Heart right ventricle (tissue), 16 donors: ENCODE data around the gene ATP1A2. TPM values are rescaled to one million over a fixed set of nuclear protein-coding genes. Genes with fewer than 3 reads are reported as not detected.

Source experiments
- ATAC-seq, 8 donors: fragments of 200-7000 bp; cut with Tn5 transposase; one replicate each; pipeline ENCODE4 v1.9.1; 2020; ENCODE audit warnings: mild to moderate bottlenecking in 8 of 8, moderate library complexity in 8 of 8, moderate number of reproducible peaks in 1 of 8
- DNase-seq, 2 donors: peaks; one replicate each; pipeline ENCODE4 v3.0.0-alpha.2; 2020
- H3K27ac ChIP-seq, 10 donors: fragments of 200-600 bp; sonication (generic) in 2 of 10; one replicate each; pipeline versions ENCODE4 v1.5.0 to v1.8.0; 2020 to 2022; ENCODE audit warnings: mild to moderate bottlenecking in 3 of 10
- H3K27me3 ChIP-seq, 7 donors: fragments of 200-600 bp; one replicate each; pipeline ENCODE4 v1.8.0; 2021 to 2022; ENCODE audit warnings: mild to moderate bottlenecking in 2 of 7
- H3K36me3 ChIP-seq, 9 donors: fragments of 200-600 bp; sonication (generic) in 1 of 9; one replicate each; pipeline versions ENCODE4 v1.5.0 to v1.8.0; 2020 to 2022; ENCODE audit warnings: mild to moderate bottlenecking in 2 of 9
- H3K4me1 ChIP-seq, 9 donors: fragments of 200-600 bp; sonication (generic) in 1 of 9; one replicate each; pipeline versions ENCODE4 v1.5.0 to v1.8.0; 2020 to 2022; ENCODE audit warnings: mild to moderate bottlenecking in 4 of 9
- H3K4me3 ChIP-seq, 10 donors: fragments of 200-600 bp; sonication (generic) in 2 of 10; one replicate each; pipeline versions ENCODE4 v1.5.0 to v1.8.0; 2020 to 2022; ENCODE audit warnings: mild to moderate bottlenecking in 7 of 10, moderate library complexity in 2 of 10
- H3K9me3 ChIP-seq, 11 donors: fragments of 200-600 bp in 10 of 11; sonication (generic) in 2 of 11; one replicate each; pipeline versions ENCODE4 v1.5.0 to v1.8.0; 2013 to 2022; ENCODE audit warnings: mild to moderate bottlenecking in 2 of 11, control low read depth in 1 of 11, moderate library complexity in 1 of 11
- CTCF ChIP-seq, 9 donors: fragments of 200-600 bp; sonication (generic) in 2 of 9; IDR thresholded peaks; one replicate each; pipeline versions ENCODE4 v1.5.0 to v1.8.0; 2021 to 2022; ENCODE audit warnings: antibody characterized with exemption in 9 of 9, mild to moderate bottlenecking in 5 of 9, moderate library complexity in 1 of 9
- WGBS, 2 donors: extraction: QIAGEN DNeasy Blood & Tissue Kit; methylation state at CpG; one replicate each; pipeline ENCODE4 v1.1.7; 2013; ENCODE audit warnings: inconsistent platforms in 1 of 2; 5-methylcytosine and 5-hydroxymethylcytosine counted together
- intact Hi-C, 10 donors: fragments of 100-400 bp; cut with DNase I; formaldehyde crosslinking; loops; one replicate each; pipeline versions ENCODE4 v1.11.1 to v1.14.2; 2022
- polyA plus RNA-seq, 2 donors: library from polyadenylated mRNA; stranded (reverse); fragments of 200-250 nt; gene quantifications; one replicate each; pipeline ENCODE4 v1.2.3, GENCODE V29; 2013
- total RNA-seq, 10 donors: library from RNA; stranded (reverse); fragmentation: NEBNext Ultra II Directional in 3 of 10; extraction: Animal tissue kit (Norgen Biotek cat#: 25700) in 3 of 10; gene quantifications; one replicate each; pipeline versions ENCODE4 v1.2.1 to v1.2.4, GENCODE V29; 2021 to 2023
- donor health status: Arrhythmogenic right ventricular cardiomyopathy.
- donor health status: ischemic (EF 13 %, LVEDD 7.1; RV severe dilation, severe dysfunction).
- donor health status: healthy with polysubstance abuse.
- donor health status: DM: no; HTN: yes; CAD: no.
- donor health status: DM: no; HTN: no; CAD: no.
- donor health status: ischemic (EF 25% LVEDD 6.9; RV normal size, moderate dysfunction).
- donor health status: ischemic (EF 25% LVEDD 5.7; RV mildly dilated, moderate dysfunction).
- donor health status: healthy.
- donor health status: DM: yes; HTN: yes; CAD: no.
- donor health status: Ischemic cardiomyopathy.
- donor health status: ischemic (EF 35%, LVEDD 5.7; RV mildly dilated, moderate dysfunction).
- donor health status: nonischemic (EF 11% LVEDD 7.7; RV severe dilation, severe dysfunction).
- donor health status: DM: yes; HTN: yes; CAD: no.
- donor health status: PGD.
- donor health status: ischemic (EF 29% LVEDD 5.4; RV normal size, mild dysfunction).
- donor health status: nonischemic (EF 23%, LVEDD 6.1; RV moderate dilation, normal function).

The ATP1A2 gene
- total and polyA plus RNA-seq, 12 donors = 14.2 to 342 (median 190) TPM

GRCh38 chr1:160121388-160121787 lies 5.8 kb downstream of the ATP1A2 start:
- 86 to 87% methylated on average over 1 of the region's 1 CpG for WGBS, 2 donors
- ATAC-seq (no peak), DNase-seq (no peak)
- H3K9me3 ChIP-seq = no peaks in the 10 kb centered on the region
- peak overlapping the region in 1 of 10 donors; percentile 24 for H3K27ac ChIP-seq
- no peak overlapping the region for H3K4me3 ChIP-seq
- peaks cover 0 to 63% (median 0%) of the 10 kb centered on the region in 9 donors for H3K36me3 ChIP-seq
- TF ChIP-seq CTCF (IDR thresholded peaks at IDR 0.05) = no peak
- peaks cover 0 to 77% (median 46%) of the 10 kb centered on the region in 9 donors for H3K4me1 ChIP-seq
- intact Hi-C loops = no loop called here
- H3K27me3 ChIP-seq = no peaks in the 10 kb centered on the region

GRCh38 chr1:160122978-160123495 lies 7.5 kb downstream of the ATP1A2 start:
- Histone ChIP-seq H3K27ac (peak overlapping the region in 3 of 10 donors; percentile 15 to 77 (median 50)), H3K27me3 (no peaks in the 10 kb centered on the region), H3K36me3 (peaks cover 0 to 80% (median 0%) of the 10 kb centered on the region in 9 donors), H3K4me1 (peaks cover 0 to 89% (median 53%) of the 10 kb centered on the region in 9 donors), H3K9me3 (no peaks in the 10 kb centered on the region), H3K4me3 (no peak overlapping the region)
- no peak for TF ChIP-seq CTCF (IDR thresholded peaks at IDR 0.05)
- WGBS, 2 donors = 85 to 90% methylated on average over 16 of the region's 16 CpGs
- DNase-seq = no peak
- no peak for ATAC-seq
- intact Hi-C loops = no loop called here

- H3K4me1 ChIP-seq = peaks cover 0 to 89% (median 54%) of the 10 kb centered on the region in 9 donors
- intact Hi-C loops = no loop called here
- H3K4me3 ChIP-seq = no peak overlapping the region
- peak overlapping the region in 6 of 10 donors; percentile 22 to 82 (median 72) for H3K27ac ChIP-seq
- TF ChIP-seq CTCF (IDR thresholded peaks at IDR 0.05) = no peak
- DNase-seq = no peak
- no peaks in the 10 kb centered on the region for H3K27me3 ChIP-seq
- no peak for ATAC-seq
- H3K36me3 ChIP-seq = peaks cover 0 to 82% (median 0%) of the 10 kb centered on the region in 9 donors
- no peaks in the 10 kb centered on the region for H3K9me3 ChIP-seq
Measured at GRCh38 chr1:160123726-160124125, 8.2 kb downstream of the ATP1A2 start.

GRCh38 chr1:160124705-160125478 lies 9.3 kb downstream of the ATP1A2 start:
- H3K4me1 ChIP-seq = peaks cover 0 to 91% (median 45%) of the 10 kb centered on the region in 9 donors
- DNase-seq (peak in 1 of 2 donors; percentile 27), ATAC-seq (peak; percentile 13 to 84 (median 74))
- no peaks in the 10 kb centered on the region for H3K9me3 ChIP-seq
- H3K4me3 ChIP-seq = no peak overlapping the region
- 61 to 70% methylated on average over 8 of the region's 8 CpGs for whole genome bisulfite sequencing, 2 donors
- intact Hi-C loops = no loop called here
- H3K36me3 ChIP-seq = peaks cover 0 to 91% (median 0%) of the 10 kb centered on the region in 9 donors
- TF ChIP-seq CTCF (IDR thresholded peaks at IDR 0.05) = no peak
- H3K27ac ChIP-seq = peak overlapping the region; percentile 6 to 82 (median 70)
- H3K27me3 ChIP-seq = no peaks in the 10 kb centered on the region
